Stimulated activated naive CD8-positive, alpha-beta T cell treated with anti-CD3 and anti-CD28 coated beads, Interleukin-15, Interleukin-2, amounts not matched to agents 100 ng/mL and 50 ng/mL, for 24 hours (primary cell): Measurements from ENCODE around the gene MARCHF2.
"Not testable (repeated sequence)": the region's sequence is repeated elsewhere in the genome, so short reads cannot be mapped to it uniquely, and the experiment has no call there.

Experiments used
- H3K27ac Mint-ChIP-seq: one replicate; pipeline ENCODE4 v1.8.0; 2021; ENCODE audit warnings: mild to moderate bottlenecking, mixed read lengths
- H3K27me3 Mint-ChIP-seq: one replicate; pipeline ENCODE4 v1.8.0; 2021; ENCODE audit warnings: mixed read lengths
- H3K36me3 Mint-ChIP-seq: one replicate; pipeline ENCODE4 v1.8.0; 2021; ENCODE audit warnings: low read depth, mixed read lengths
- H3K4me1 Mint-ChIP-seq: one replicate; pipeline ENCODE4 v1.8.0; 2021; ENCODE audit warnings: low read depth, mixed read lengths
- H3K4me3 Mint-ChIP-seq: one replicate; pipeline ENCODE4 v1.8.0; 2021; ENCODE audit warnings: mild to moderate bottlenecking, mixed read lengths
- H3K9me3 Mint-ChIP-seq: one replicate; pipeline ENCODE4 v1.8.0; 2021; ENCODE audit warnings: mixed read lengths

The MARCHF2 gene

GRCh38 chr19:8412783-8413628 lies at the start of gene MARCHF2:
TSS of gene MARCHF2 (plus strand) at chr19:8413305. CDS start at chr19:8421841, 8,536 bp downstream.
- H3K27me3 Mint-ChIP-seq: no peaks in the 10 kb centered on the region
- peak within 1 kb of the TSS; percentile 69 for H3K4me3 Mint-ChIP-seq
- no peaks in the 10 kb centered on the region for H3K9me3 Mint-ChIP-seq
- H3K36me3 Mint-ChIP-seq: no peaks in the 10 kb centered on the region
- H3K4me1 Mint-ChIP-seq: peaks cover 8% of the 10 kb centered on the region
- peak within 1 kb of the TSS; percentile 26 for H3K27ac Mint-ChIP-seq

DNA sequence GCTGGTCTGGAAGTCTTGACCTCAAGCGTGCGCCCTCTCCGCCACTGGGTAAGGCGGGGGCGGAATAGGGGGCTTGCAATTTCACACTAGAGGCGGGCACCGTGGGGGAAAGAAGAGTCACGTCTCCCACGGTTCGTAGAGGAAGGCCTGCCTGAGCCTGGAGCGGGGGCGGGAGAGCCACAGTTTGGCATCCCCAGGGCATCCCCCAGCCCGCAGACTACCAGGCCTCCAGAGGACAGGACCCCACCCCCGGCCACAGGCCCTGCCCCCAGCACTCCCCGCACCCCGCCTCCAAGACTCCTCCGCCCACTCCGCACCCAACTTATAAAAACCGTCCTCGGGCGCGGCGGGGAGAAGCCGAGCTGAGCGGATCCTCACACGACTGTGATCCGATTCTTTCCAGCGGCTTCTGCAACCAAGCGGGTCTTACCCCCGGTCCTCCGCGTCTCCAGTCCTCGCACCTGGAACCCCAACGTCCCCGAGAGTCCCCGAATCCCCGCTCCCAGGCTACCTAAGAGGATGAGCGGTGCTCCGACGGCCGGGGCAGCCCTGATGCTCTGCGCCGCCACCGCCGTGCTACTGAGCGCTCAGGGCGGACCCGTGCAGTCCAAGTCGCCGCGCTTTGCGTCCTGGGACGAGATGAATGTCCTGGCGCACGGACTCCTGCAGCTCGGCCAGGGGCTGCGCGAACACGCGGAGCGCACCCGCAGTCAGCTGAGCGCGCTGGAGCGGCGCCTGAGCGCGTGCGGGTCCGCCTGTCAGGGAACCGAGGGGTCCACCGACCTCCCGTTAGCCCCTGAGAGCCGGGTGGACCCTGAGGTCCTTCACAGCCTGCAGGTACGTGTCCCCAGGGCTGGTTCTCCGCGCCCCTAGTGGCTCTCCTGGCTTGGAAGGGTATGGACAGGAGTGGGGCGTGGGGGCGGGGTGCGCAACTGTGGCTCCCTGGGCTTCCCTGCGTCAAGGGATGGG lies 49.0 kb upstream of the MARCHF2 start, which contains the start of gene ANGPTL4:
TSS of gene ANGPTL4 (plus strand) at position 353 of the 969 bp plus-strand sequence. CDS start at position 520, 167 bp downstream.
- H3K4me1 Mint-ChIP-seq: peaks cover 29% of the 10 kb centered on the region
- no peaks in the 10 kb centered on the region for H3K36me3 Mint-ChIP-seq
- H3K27me3 Mint-ChIP-seq: peaks cover 57% of the 10 kb centered on the region
- H3K4me3 Mint-ChIP-seq: peak within 1 kb of the TSS; percentile 75
- H3K27ac Mint-ChIP-seq: peak within 1 kb of the TSS; percentile 82
- no peaks in the 10 kb centered on the region for H3K9me3 Mint-ChIP-seq

DNA sequence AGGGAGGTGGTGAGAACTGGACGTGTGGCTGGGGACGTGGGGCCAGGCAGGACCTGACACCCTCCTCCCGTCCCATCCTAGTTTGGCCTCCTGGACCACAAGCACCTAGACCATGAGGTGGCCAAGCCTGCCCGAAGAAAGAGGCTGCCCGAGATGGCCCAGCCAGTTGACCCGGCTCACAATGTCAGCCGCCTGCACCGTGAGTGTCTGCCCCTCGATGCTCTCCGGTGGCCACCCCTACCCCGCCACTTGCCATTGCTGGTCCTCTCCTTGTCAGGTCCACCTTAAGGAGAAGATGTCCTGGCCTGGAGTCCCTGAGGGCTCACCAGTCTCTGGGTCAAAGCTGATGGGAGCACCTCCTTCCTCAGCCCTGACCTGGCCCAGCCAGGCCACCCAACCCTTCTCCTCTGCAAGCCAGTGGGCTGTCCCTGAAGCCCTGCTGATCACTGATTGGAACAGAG lies 47.0 kb upstream of the MARCHF2 start:
- H3K4me3 Mint-ChIP-seq: no peak overlapping the region
- H3K4me1 Mint-ChIP-seq: peaks cover 32% of the 10 kb centered on the region
- H3K9me3 Mint-ChIP-seq: no peaks in the 10 kb centered on the region
- H3K27me3 Mint-ChIP-seq: peaks cover 57% of the 10 kb centered on the region
- H3K27ac Mint-ChIP-seq: no peak overlapping the region
- H3K36me3 Mint-ChIP-seq: no peaks in the 10 kb centered on the region

GRCh38 chr19:8366961-8367326 lies 46.2 kb upstream of the MARCHF2 start:
- H3K27me3 Mint-ChIP-seq: peaks cover 53% of the 10 kb centered on the region
- no peak overlapping the region for H3K4me3 Mint-ChIP-seq
- H3K4me1 Mint-ChIP-seq: peaks cover 27% of the 10 kb centered on the region
- no peaks in the 10 kb centered on the region for H3K36me3 Mint-ChIP-seq
- H3K9me3 Mint-ChIP-seq: no peaks in the 10 kb centered on the region
- H3K27ac Mint-ChIP-seq: no peak overlapping the region

DNA sequence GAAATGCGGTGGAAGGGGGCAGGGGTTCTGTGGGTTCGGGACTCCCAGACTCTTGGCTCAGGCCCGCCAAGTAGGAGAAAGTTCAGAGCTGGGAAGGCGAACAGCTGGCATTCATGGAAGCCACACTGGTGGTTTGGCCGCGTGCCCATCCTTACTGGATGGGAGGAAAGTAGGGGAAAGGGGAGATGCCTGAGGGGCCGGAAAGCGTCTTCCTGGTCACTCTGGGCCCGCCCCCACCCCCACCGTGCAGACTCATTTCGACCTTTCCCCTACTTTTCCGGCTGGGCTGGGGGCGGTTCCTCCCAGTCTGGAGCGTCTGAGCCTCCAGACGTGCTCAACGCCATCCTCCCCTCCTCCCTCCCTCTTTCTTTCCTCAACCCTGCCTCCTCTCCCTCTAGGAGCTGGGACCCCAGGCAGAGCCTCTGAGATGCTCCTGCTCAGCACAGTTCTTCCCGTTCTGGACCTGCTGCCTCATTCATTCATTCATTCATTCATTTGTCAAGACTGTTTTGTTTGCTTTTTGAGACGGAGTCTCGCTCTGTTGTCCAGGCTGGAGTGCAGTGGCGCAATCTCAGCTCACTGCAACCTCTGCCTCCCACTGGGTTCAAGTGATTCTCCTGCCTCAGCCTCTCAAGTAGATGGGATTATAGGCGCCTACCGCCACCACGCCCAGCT lies 45.6 kb upstream of the MARCHF2 start:
- Mint-ChIP-seq H3K36me3 (no peaks in the 10 kb centered on the region), H3K9me3 (no peaks in the 10 kb centered on the region), H3K27me3 (peaks cover 48% of the 10 kb centered on the region), H3K27ac (no peak overlapping the region), H3K4me3 (no peak overlapping the region), H3K4me1 (peaks cover 22% of the 10 kb centered on the region)

DNA sequence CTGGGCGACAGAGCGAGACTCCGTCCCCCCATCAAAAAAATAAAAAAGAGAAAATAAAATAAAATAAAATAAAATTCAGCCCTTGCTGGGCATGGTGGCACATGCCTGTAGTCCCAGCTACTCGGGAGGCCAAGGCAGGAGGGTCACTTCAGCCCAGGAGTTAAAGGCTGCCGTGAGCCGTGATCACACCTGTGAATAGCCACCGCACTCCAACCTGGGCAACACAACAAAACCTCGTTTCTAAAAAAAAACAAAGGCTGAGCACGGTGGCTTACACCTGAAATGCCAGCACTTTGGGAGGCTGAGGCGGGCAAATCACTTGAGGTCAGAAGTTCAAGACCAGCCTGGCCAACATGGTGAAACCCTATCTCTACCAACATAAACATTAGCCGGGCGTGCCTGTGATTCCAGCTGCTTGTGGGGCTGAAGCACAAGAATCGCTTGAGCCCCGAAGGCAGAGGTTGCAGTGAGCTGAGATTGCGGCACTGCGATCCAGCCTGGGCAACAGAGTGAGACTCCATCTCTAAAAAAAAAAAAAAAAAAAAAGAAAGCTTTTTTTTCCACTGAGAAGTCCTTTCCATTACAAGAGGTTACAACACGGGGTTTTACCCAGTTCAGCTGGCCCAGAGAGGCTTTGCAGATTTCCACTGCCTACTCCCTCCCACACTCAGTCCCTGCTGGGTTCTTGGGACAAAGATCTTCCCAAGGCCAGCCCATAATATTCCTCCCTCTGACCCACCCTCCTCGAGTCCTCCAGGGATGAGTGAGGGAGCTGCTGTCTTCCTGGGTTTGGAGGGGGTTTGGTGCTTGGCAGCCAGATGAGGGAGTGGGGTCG lies 42.7 kb upstream of the MARCHF2 start:
- Mint-ChIP-seq H3K4me1 (peaks cover 7% of the 10 kb centered on the region), H3K27ac (no peak overlapping the region), H3K4me3 (no peak overlapping the region), H3K36me3 (no peaks in the 10 kb centered on the region), H3K9me3 (no peaks in the 10 kb centered on the region), H3K27me3 (peaks cover 30% of the 10 kb centered on the region)

DNA sequence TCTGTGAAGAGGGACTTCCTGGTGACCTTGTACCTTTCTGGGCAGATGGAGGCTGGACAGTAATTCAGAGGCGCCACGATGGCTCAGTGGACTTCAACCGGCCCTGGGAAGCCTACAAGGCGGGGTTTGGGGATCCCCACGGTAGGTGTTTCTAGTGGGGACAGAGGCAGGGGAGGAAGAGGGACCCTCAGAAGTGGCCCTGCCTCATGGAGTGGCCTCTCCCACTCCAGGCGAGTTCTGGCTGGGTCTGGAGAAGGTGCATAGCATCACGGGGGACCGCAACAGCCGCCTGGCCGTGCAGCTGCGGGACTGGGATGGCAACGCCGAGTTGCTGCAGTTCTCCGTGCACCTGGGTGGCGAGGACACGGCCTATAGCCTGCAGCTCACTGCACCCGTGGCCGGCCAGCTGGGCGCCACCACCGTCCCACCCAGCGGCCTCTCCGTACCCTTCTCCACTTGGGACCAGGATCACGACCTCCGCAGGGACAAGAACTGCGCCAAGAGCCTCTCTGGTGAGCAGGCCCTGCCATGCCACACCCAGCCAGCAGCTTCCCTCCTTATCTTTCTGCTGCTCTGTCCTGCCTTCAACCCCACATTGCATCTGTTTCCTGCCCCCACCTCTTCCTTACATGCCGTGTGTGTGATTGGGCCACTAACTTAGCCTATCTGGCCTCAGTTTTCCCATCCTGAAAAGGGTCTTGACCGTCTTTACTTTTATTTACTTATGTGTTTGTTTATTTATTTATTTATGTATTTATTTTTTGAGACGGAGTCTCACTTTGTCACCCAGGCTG lies 41.9 kb upstream of the MARCHF2 start:
- Mint-ChIP-seq H3K27ac (no peak overlapping the region), H3K4me3 (no peak overlapping the region), H3K4me1 (peaks cover 7% of the 10 kb centered on the region), H3K9me3 (no peaks in the 10 kb centered on the region), H3K27me3 (peaks cover 24% of the 10 kb centered on the region), H3K36me3 (peaks cover under 1% of the 10 kb centered on the region)

GRCh38 chr19:8373867-8374813 lies 39.0 kb upstream of the MARCHF2 start:
- Mint-ChIP-seq H3K27ac (no peak overlapping the region), H3K27me3 (no peaks in the 10 kb centered on the region), H3K36me3 (peaks cover 7% of the 10 kb centered on the region), H3K4me3 (no peak overlapping the region), H3K9me3 (no peaks in the 10 kb centered on the region), H3K4me1 (peaks cover 7% of the 10 kb centered on the region)

- H3K9me3 Mint-ChIP-seq, H3K4me3 Mint-ChIP-seq, H3K4me1 Mint-ChIP-seq, H3K27me3 Mint-ChIP-seq, H3K27ac Mint-ChIP-seq: not testable (repeated sequence)
- peaks cover 13% of the 10 kb centered on the region for H3K36me3 Mint-ChIP-seq
Measured at GRCh38 chr19:8375766-8376165, 37.3 kb upstream of the MARCHF2 start.

DNA sequence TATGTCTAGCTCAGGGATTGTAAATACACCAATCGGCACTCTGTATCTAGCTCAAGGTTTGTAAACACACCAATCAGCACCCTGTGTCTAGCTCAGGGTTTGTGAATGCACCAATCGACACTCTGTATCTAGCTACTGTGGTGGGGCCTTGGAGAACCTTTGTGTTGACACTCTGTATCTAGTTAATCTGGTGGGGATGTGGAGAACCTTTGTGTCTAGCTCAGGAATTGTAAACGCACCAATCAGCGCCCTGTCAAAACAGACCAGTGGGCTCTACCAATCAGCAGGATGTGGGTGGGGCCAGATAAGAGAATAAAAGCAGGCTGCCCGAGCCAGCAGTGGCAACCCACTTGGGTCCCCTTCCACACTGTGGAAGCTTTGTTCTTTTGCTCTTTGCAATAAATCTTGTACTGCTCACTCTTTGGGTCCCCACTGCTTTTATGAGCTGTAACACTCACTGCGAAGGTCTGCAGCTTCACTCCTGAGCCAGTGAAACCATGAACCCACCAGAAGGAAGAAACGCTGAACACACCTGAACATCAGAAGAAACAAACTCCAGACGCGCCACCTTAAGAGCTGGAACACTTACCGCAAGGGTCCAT lies 36.6 kb upstream of the MARCHF2 start:
- peaks cover 13% of the 10 kb centered on the region for H3K36me3 Mint-ChIP-seq
- not testable (repeated sequence) for H3K27ac Mint-ChIP-seq, H3K27me3 Mint-ChIP-seq, H3K9me3 Mint-ChIP-seq, H3K4me1 Mint-ChIP-seq, H3K4me3 Mint-ChIP-seq

DNA sequence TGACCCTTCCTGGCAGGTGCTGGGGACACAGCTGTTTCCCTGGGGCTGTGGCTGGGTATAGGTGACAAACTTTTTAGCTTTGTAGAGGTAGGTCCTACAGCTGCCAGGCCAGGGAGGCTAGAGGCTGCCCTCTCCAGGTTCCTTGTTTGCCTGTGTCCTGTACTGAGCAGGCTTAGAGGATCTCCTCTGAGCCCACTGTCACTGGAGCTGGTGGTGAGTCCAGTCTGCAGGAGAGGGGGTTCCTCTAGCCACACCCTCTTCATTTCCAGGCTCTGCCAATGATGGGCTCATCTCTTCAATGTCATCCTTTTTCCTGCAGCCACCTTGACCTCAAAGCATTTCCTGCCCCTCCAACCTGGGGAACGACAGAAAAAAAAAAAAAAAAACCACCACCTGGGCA lies 35.5 kb upstream of the MARCHF2 start:
- Mint-ChIP-seq H3K4me1 (peaks cover 4% of the 10 kb centered on the region), H3K27me3 (no peaks in the 10 kb centered on the region), H3K36me3 (peaks cover 13% of the 10 kb centered on the region), H3K27ac (no peak overlapping the region), H3K9me3 (no peaks in the 10 kb centered on the region), H3K4me3 (no peak overlapping the region)

DNA sequence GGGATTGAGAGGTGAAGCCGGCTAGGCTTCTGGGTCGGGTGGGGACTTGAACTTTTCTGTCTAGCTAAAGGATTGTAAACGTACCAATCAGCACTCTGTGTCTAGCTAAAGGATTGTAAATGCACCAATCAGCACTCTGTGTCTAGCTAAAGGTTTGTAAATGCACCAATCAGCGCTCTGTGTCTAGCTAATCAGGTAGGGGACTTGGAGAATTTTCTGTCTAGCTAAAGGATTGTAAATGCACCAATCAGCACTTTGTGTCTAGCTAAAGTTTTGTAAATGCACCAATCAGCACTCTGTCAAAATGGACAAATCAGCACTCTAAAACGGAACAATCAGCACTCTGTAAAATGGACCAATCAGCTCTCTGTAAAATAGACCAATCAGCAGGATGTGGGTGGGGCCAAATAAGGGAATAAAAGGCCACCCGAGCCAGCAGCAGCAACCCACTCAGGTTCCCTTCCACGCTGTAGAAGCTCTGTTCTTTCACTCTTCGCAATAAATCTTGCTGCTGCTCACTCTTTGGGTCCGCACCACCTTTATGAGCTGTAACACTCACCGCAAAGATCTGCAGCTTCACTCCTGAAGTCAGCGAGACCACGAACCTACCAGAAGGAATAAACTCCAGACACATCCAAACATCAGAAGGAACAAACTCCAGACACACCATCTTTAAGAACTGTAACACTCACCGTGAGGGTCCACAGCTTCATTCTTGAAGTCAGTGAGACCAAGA lies 33.8 kb upstream of the MARCHF2 start:
- not testable (repeated sequence) for H3K27ac Mint-ChIP-seq, H3K9me3 Mint-ChIP-seq, H3K4me1 Mint-ChIP-seq, H3K4me3 Mint-ChIP-seq, H3K27me3 Mint-ChIP-seq
- peaks cover 13% of the 10 kb centered on the region for H3K36me3 Mint-ChIP-seq
